ENCODE data around the gene KCNQ1.

Gene KCNQ1

DNA sequence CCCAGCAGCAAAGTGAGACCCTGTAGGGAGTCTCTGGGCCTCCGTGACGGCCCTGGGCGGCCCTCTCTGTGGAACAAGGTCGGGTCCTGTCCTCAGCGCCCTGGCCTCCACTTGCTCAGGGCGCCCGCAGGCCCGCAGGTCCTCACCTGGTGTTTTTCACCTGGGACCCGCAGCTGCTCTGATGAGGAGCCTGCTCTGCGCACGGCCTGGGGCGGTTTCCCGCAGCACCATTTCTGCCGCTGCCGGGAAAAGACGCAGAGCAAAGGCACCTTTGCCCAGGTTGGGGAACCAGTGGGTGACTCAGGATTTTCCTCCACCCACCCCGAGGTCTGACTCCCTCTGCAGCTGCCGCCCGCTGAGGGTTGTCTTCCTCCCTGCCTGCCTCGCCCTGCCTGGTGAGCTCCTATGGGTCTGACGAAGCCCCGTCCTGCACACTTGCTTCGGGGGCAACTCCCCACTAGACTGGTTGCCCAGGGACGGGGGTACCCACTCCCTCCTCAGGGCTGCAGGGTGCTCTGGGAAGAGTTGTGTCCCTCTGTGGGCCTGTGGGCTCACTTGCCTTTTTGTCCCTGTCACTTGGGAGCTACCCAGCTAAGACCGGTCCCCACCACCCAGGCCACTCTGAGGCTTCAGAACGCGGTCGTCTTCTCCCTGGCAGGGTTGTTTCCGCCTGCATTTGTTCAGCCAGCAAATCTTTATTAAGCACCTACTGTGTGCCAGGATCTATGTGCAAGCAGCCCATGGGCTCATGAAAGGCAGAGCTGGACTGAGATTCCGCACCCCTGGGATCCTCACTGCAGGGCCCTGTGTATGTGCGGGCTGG, 89.5 kb downstream of the KCNQ1 start:
- no peaks in the 10 kb centered on the region for H3K9me2 ChIP-seq (ENCODE audit: low read depth, low read length)
- H3K27ac ChIP-seq (ENCODE audit: low read depth, low read length, poor library complexity, severe bottlenecking): no peak overlapping the region
- H2AFZ ChIP-seq (ENCODE audit: low read length): no peak overlapping the region
- H3F3A ChIP-seq (ENCODE audit: insufficient read depth, low read length): no peaks in the 10 kb centered on the region
- H3K27me3 ChIP-seq (ENCODE audit: insufficient read depth, low read length): peaks cover 6% of the 10 kb centered on the region; the same call in 1 of the 2 replicates
- no peak overlapping the region for H3K4me3 ChIP-seq (ENCODE audit: low read depth, low read length, poor library complexity, severe bottlenecking)
- H3K9ac ChIP-seq (ENCODE audit: low read length): no peak overlapping the region
- H4K20me1 ChIP-seq (ENCODE audit: insufficient read depth, low read length): no peaks in the 10 kb centered on the region
- TF ChIP-seq, protein P1, sequence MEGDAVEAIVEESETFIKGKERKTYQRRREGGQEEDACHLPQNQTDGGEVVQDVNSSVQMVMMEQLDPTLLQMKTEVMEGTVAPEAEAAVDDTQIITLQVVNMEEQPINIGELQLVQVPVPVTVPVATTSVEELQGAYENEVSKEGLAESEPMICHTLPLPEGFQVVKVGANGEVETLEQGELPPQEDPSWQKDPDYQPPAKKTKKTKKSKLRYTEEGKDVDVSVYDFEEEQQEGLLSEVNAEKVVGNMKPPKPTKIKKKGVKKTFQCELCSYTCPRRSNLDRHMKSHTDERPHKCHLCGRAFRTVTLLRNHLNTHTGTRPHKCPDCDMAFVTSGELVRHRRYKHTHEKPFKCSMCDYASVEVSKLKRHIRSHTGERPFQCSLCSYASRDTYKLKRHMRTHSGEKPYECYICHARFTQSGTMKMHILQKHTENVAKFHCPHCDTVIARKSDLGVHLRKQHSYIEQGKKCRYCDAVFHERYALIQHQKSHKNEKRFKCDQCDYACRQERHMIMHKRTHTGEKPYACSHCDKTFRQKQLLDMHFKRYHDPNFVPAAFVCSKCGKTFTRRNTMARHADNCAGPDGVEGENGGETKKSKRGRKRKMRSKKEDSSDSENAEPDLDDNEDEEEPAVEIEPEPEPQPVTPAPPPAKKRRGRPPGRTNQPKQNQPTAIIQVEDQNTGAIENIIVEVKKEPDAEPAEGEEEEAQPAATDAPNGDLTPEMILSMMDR (IDR thresholded peaks at IDR 0.05; ENCODE audit: low read length): no peak
- no peak for TF ChIP-seq EZH2 (IDR thresholded peaks at IDR 0.05; ENCODE audit: borderline replicate concordance, low read length)
- H3K4me1 ChIP-seq (ENCODE audit: insufficient read depth, low read length, severe bottlenecking): no peaks in the 10 kb centered on the region
- no peaks in the 10 kb centered on the region for H3K9me3 ChIP-seq (ENCODE audit: low read length)
- H3K79me2 ChIP-seq (ENCODE audit: insufficient read depth, low read length): no peaks in the 10 kb centered on the region
- H3K4me2 ChIP-seq (ENCODE audit: low read length): no peak overlapping the region
- H3K36me3 ChIP-seq (ENCODE audit: insufficient read depth, low read length): no peaks in the 10 kb centered on the region

DNA sequence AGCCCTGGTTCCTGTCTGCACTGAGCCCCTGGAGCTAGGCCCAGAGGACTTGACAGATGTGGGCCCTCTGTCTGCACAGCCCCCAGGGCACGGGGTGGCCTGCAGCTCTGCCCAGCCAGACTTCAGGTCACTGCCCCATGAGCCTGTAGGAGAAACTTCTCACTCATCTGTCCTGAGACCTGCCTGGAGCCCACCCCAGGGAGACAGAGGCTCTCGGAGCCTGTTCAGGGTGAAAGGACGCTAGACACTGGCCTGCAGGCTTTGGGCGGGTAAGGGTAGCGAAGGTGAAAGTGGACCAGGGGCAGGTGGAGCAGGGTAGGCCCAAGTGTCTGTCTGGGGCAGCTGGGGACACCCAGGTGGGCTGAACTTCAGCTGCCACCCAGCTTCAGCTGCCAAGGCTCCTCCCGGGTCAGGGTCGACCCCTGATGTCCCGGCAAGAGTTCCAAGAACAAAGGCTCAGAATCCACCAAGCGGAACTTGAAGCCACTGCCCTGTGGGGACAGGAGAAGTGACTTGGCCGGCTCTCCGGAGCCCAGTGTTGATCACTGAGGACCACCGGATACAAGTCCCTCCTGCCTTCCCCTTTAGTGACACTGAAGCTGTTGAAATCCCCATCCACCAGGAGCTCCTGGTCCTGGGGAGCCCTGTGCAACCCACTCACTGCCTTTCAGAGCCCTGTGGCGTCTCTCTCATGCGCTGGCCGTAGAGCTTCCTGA, 90.3 kb downstream of the KCNQ1 start:
- H3K79me2 ChIP-seq (ENCODE audit: insufficient read depth, low read length): no peaks in the 10 kb centered on the region
- H3K4me1 ChIP-seq (ENCODE audit: insufficient read depth, low read length, severe bottlenecking): no peaks in the 10 kb centered on the region
- no peaks in the 10 kb centered on the region for H3F3A ChIP-seq (ENCODE audit: insufficient read depth, low read length)
- H3K27ac ChIP-seq (ENCODE audit: low read depth, low read length, poor library complexity, severe bottlenecking): no peak overlapping the region
- H3K9me3 ChIP-seq (ENCODE audit: low read length): no peaks in the 10 kb centered on the region
- no peaks in the 10 kb centered on the region for H3K9me2 ChIP-seq (ENCODE audit: low read depth, low read length)
- H3K27me3 ChIP-seq (ENCODE audit: insufficient read depth, low read length): peaks cover 9% of the 10 kb centered on the region; the same call in 1 of the 2 replicates
- no peak overlapping the region for H3K4me2 ChIP-seq (ENCODE audit: low read length)
- no peaks in the 10 kb centered on the region for H4K20me1 ChIP-seq (ENCODE audit: insufficient read depth, low read length)
- TF ChIP-seq, protein P1 (IDR thresholded peaks at IDR 0.05; ENCODE audit: low read length): no peak
- TF ChIP-seq EZH2 (IDR thresholded peaks at IDR 0.05; ENCODE audit: borderline replicate concordance, low read length): no peak
- H3K36me3 ChIP-seq (ENCODE audit: insufficient read depth, low read length): no peaks in the 10 kb centered on the region
- H3K4me3 ChIP-seq (ENCODE audit: low read depth, low read length, poor library complexity, severe bottlenecking): no peak overlapping the region
- no peak overlapping the region for H2AFZ ChIP-seq (ENCODE audit: low read length)
- H3K9ac ChIP-seq (ENCODE audit: low read length): no peak overlapping the region

DNA sequence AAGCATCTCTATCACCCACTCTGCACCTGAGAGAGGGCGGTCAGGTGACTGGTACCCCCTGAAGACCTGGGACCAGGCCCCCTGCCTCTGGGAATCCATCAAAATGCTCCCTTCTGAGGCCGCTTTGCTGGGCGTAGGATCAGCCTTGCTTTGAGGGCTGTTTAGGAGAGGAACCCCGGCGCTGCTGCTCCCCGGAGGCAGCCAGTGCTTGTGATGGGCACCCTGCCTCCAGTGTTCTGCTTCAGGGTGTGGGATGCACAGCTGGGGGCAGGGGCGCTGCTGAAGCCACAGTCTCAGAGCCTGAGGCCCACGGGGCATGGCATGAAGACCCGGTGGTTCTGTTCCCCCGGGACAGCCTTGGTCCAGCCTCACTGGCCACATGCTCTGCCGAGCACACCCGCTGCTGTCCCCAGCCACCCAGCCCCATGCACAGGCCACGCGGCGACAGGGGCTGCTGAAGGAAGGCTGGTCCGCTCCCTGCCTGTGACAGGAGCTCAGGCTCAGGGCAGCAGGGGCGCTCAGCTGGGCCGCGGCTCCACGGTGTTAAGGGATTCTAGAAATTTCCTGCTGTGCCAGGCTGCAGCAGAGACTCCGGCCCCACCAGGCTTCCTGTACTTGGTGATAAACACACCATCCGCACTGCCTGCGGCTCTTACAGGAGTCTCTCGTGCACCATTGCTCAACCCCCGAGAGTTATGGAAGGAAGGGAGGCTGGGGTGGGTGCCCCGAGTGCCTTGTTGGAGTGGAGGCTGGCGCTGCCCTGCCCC, 91.0 kb downstream of the KCNQ1 start:
- H3K27ac ChIP-seq (ENCODE audit: low read depth, low read length, poor library complexity, severe bottlenecking): no peak overlapping the region
- no peaks in the 10 kb centered on the region for H3K79me2 ChIP-seq (ENCODE audit: insufficient read depth, low read length)
- no peak overlapping the region for H2AFZ ChIP-seq (ENCODE audit: low read length)
- no peak for TF ChIP-seq EZH2 (IDR thresholded peaks at IDR 0.05; ENCODE audit: borderline replicate concordance, low read length)
- TF ChIP-seq, protein P1 (IDR thresholded peaks at IDR 0.05; ENCODE audit: low read length): no peak
- H3K9ac ChIP-seq (ENCODE audit: low read length): no peak overlapping the region
- no peaks in the 10 kb centered on the region for H3F3A ChIP-seq (ENCODE audit: insufficient read depth, low read length)
- H3K4me1 ChIP-seq (ENCODE audit: insufficient read depth, low read length, severe bottlenecking): no peaks in the 10 kb centered on the region
- H3K9me3 ChIP-seq (ENCODE audit: low read length): no peaks in the 10 kb centered on the region
- no peak overlapping the region for H3K4me3 ChIP-seq (ENCODE audit: low read depth, low read length, poor library complexity, severe bottlenecking)
- no peaks in the 10 kb centered on the region for H3K9me2 ChIP-seq (ENCODE audit: low read depth, low read length)
- H3K27me3 ChIP-seq (ENCODE audit: insufficient read depth, low read length): peaks cover 9% of the 10 kb centered on the region; the same call in 1 of the 2 replicates
- no peak overlapping the region for H3K4me2 ChIP-seq (ENCODE audit: low read length)
- H3K36me3 ChIP-seq (ENCODE audit: insufficient read depth, low read length): no peaks in the 10 kb centered on the region
- no peaks in the 10 kb centered on the region for H4K20me1 ChIP-seq (ENCODE audit: insufficient read depth, low read length)
